GM12864 (cell line): ENCODE results near the gene NUB1.

Experiments used
- DNase-seq: peaks from one replicate; pipeline ENCODE4 v3.0.0-alpha.2; 2011; ENCODE audit warnings: low read depth
- H3K4me3 ChIP-seq: 2 replicates; pipeline ENCODE4 v1.5.1; 2011; ENCODE audit warnings: mild to moderate bottlenecking, low read depth, low read length, control low read depth
- TF ChIP-seq, protein P1 (sequence below): IDR thresholded peaks from 2 replicates; pipeline ENCODE4 v1.5.1; 2011; ENCODE audit warnings: low read depth, mild to moderate bottlenecking, moderate library complexity, low read length, control low read depth, inconsistent platforms; ENCODE audit errors: missing control alignments

The NUB1 gene

DNA sequence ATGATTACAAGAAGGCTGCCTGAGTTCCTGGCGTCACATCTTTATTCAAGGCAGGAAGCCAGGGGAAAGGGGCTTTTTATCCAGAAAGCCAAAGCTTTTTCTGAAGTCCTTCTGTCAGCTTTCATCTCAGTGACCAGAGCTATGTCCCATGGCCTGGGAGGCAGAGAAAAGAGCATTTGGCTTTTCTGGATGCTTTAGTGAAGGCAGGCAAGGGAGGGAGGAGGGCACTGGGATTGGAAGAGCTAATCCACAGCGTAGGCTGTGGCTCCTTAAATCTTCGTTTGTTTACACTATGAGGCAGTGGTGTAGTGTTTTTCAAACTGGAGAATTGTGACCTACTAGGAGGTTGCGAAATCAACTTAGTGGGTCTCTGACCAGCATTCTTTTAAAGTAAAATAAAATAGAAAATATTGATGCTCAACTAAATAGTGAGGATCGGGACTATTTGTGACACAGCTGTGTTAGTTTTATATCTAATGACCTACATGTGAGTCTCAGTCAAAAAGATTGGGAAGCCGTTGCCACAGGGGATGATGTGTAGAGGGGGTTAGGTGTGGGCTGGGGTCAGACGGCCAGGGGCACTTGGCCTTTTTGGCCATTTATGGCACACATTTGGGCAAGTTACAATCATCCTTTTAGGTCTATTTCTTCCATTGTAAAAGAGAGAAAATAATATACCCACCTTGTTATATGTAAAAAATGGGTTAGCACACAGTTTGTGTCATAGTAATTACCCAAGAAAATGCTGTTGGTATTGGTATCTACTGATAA is 84.2 kb downstream of the NUB1 start:
- no peak for DNase-seq
- H3K4me3 ChIP-seq, result no peak overlapping the region
- TF ChIP-seq, protein P1, sequence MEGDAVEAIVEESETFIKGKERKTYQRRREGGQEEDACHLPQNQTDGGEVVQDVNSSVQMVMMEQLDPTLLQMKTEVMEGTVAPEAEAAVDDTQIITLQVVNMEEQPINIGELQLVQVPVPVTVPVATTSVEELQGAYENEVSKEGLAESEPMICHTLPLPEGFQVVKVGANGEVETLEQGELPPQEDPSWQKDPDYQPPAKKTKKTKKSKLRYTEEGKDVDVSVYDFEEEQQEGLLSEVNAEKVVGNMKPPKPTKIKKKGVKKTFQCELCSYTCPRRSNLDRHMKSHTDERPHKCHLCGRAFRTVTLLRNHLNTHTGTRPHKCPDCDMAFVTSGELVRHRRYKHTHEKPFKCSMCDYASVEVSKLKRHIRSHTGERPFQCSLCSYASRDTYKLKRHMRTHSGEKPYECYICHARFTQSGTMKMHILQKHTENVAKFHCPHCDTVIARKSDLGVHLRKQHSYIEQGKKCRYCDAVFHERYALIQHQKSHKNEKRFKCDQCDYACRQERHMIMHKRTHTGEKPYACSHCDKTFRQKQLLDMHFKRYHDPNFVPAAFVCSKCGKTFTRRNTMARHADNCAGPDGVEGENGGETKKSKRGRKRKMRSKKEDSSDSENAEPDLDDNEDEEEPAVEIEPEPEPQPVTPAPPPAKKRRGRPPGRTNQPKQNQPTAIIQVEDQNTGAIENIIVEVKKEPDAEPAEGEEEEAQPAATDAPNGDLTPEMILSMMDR, result no peak

DNA sequence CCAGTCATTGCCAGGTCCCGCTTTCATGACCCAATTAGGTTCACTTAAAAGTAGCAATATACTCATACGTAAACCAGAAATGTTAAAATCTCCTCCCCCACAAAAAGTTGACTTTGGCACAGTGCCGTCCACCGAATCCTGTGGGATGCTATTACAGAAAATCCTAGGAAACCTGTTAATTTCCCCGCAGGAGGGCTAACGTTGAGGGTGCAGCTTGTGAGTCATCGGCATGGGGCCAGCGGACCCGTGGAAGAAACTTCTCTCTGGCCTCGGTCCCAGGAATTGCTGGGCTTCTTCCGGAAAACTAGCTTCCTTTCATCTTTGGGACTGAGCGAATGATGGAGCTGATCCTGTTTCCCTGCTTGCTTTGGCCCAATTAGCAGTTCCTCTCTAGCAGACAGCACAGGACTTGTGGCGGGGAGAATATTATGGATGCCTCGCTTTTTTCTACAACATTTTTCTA is 84.9 kb downstream of the NUB1 start:
- TF ChIP-seq, protein P1, result no peak
- no peak for DNase-seq
- no peak overlapping the region for H3K4me3 ChIP-seq

DNA sequence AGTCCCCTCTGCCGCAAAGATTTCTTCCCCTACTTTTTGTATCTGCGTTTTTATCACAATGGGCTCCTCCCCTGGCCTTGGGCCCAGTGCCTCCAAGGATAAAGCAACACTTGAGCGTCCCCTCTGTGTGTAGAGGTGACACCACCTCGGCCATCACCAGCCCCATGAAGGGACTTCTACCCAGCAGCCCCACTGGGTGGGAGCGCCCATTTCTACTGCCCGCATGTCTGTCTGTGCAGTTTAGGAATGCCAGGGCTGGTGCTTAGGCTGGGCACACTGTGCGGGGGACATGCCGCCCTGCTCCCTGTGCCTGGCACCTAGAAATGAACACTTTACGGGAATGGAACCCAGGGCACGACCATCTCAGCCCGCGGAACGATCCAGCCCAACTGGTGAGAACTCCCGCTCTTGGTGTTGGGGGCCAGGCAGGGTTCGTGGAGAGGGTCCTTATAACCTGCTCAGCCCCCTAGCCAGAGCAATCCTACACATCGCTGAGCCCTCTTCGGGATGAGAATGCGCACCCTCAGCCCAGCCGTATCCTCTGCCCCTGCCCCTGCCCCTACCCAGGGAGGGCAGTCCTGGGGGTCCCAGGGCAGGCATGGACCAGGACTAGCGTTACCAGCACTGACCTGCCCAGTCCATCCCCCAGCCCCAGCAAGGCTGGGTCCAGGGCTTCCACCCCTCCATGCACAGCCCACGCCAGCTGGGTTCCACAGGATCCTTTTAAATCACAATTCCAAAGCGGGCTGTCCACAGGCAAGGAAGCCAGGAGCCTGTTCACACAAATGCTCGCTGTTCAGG is 85.5 kb downstream of the NUB1 start:
- DNase-seq, result no peak
- TF ChIP-seq, protein P1, result no peak
- no peak overlapping the region for H3K4me3 ChIP-seq

DNA sequence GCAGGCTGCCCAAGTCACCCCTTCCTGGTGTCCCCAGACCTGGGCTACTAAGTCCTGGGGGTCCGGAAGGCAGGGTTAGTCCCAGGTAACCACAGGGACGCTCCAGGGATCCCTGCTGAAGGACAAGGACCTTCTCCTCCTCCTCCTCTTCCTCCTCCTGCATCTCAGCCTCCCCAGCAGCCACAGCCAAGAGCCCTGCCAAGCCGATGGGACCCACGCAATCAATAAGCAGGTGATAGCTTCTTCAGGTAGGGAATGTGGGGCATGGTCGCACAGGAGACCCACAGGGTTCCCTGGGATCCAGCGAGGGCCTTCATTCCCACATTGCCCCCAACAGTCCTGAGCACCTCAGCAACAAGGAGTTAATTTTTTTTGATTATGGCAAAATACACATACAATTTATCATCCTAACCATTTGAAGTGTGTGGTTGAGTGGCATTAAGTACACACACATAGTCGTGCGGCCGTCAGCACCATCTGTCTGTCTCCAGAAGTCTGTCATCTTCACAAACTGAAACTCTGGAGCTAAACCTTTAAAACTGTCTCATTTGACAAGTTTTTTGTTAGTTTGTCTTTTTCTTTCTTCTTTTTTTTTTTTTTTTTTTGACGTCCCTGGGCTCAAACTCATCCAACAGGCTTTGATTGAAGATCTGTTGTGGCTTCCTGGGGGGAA is 86.2 kb downstream of the NUB1 start:
- TF ChIP-seq, protein P1, result no peak
- no peak overlapping the region for H3K4me3 ChIP-seq
- DNase-seq, result no peak
